ENCODE measurements around the gene ARL4C. TPM values are rescaled to one million over a fixed set of nuclear protein-coding genes. Genes with fewer than 3 reads are reported as not detected.

The ARL4C gene
- total RNA-seq, 2 experiments from 2014 or later = 44.4 to 44.7 TPM

DNA sequence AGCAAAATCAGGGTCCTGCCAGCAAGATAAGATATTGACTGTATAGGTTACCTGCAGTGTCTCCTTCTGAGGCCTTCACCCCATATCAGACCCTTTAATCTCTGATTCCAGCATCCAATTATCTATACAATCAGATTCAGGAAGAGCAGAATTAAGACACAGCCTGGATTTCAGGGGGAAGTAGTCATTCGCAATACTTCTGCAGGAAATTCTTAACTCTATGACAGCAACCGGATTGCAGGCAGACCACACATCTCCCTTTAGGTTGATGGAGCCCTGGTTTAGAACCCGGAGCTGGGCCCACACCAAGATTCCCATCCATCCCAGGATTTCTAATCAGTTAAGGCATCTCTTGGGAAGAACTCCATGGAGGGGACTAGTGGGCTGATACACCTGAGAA, 9.5 kb downstream of the ARL4C start:
- Mint-ChIP-seq H3K36me3 (peaks cover 13% of the 10 kb centered on the region), H3K4me1 (ENCODE audit: low read depth) (peaks cover 96% of the 10 kb centered on the region), H3K9me3 (no peaks in the 10 kb centered on the region), H3K27me3 (no peaks in the 10 kb centered on the region), H3K27ac (peak overlapping the region; percentile 18), H3K4me3 (no peak overlapping the region)
- ChIA-PET POLR2A (no interaction called here), CTCF (interaction anchor here (1.3 to 1.5 kb wide), 2 partner anchors 198 to 352 kb away, joined by 3 to 4 read pairs; no protein-coding TSS in a partner anchor)
- intact Hi-C loops (cut with micrococcal nuclease) = no loop called here
- no peak for DNase-seq

GRCh38 chr2:234483568-234484251, 13.2 kb downstream of the ARL4C start:
- H3K4me3 Mint-ChIP-seq = peak overlapping the region; percentile 49
- ChIA-PET POLR2A (interaction anchor here (0.9 to 2.3 kb wide), 7 partner anchors 12 to 193 kb away, joined by 3 to 13 read pairs (median 4); partner anchors contain the start of gene ARL4C), CTCF (interaction anchor here (0.6 to 1.7 kb wide), 17 partner anchors 9 to 195 kb away, joined by 3 to 12 read pairs (median 4); no protein-coding TSS in a partner anchor)
- peak; percentile 90 for DNase-seq
- intact Hi-C loops (cut with micrococcal nuclease) = loop anchor here (1.0 to 5.0 kb wide), 5 partner anchors 8 to 191 kb away; no protein-coding TSS in a partner anchor
- peaks cover 90% of the 10 kb centered on the region for H3K4me1 Mint-ChIP-seq (ENCODE audit: low read depth)
- peak overlapping the region; percentile 88 for H3K27ac Mint-ChIP-seq
- peaks cover 11% of the 10 kb centered on the region for H3K36me3 Mint-ChIP-seq
- H3K27me3 Mint-ChIP-seq = no peaks in the 10 kb centered on the region
- no peaks in the 10 kb centered on the region for H3K9me3 Mint-ChIP-seq

DNA sequence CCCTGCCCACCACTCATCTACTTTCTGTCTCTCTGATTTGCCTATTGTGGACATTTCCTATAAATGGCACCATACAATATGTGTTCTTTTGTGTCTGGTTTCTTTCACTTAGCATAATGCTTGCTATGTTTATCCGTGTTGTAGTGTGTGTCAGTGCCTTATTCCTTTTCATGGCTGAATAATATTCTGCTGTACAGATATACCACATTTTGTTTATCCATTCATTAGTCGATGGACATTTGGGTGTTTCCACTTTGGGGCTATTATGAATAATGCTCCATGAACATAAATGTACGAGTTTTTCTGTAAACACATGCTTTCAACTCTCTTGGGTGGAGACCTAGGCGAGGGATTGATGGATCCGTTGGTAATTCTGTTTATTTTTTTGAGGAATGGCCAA, 15.6 kb downstream of the ARL4C start:
- CTCF ChIA-PET = no interaction called here
- H3K4me3 Mint-ChIP-seq = no peak overlapping the region
- H3K27ac Mint-ChIP-seq = peak overlapping the region; percentile 6
- H3K9me3 Mint-ChIP-seq = no peaks in the 10 kb centered on the region
- DNase-seq = no peak
- intact Hi-C loops (cut with micrococcal nuclease) = loop anchor here (5.0 kb wide), 1 partner anchor 109 kb away; no protein-coding TSS in a partner anchor
- H3K4me1 Mint-ChIP-seq (ENCODE audit: low read depth) = peaks cover 84% of the 10 kb centered on the region
- POLR2A ChIA-PET = no interaction called here
- H3K27me3 Mint-ChIP-seq = no peaks in the 10 kb centered on the region
- H3K36me3 Mint-ChIP-seq = no peaks in the 10 kb centered on the region

- POLR2A ChIA-PET = no interaction called here
Measured at GRCh38 chr2:234480337-234480736, 16.5 kb downstream of the ARL4C start.

GRCh38 chr2:234479465-234479864, 17.4 kb downstream of the ARL4C start:
- no peak overlapping the region for H3K4me3 Mint-ChIP-seq
- DNase-seq = no peak
- H3K27ac Mint-ChIP-seq = peak overlapping the region; percentile 38
- CTCF ChIA-PET = interaction anchor here (0.6 to 2.2 kb wide), 3 partner anchors 10 to 190 kb away, joined by 4 to 9 read pairs (median 4); no protein-coding TSS in a partner anchor
- H3K9me3 Mint-ChIP-seq = no peaks in the 10 kb centered on the region
- H3K36me3 Mint-ChIP-seq = no peaks in the 10 kb centered on the region
- intact Hi-C loops (cut with micrococcal nuclease) = no loop called here
- POLR2A ChIA-PET = interaction anchor here (1.7 kb wide), 1 partner anchor 13 kb away, joined by 5 read pairs; no protein-coding TSS in a partner anchor
- no peaks in the 10 kb centered on the region for H3K27me3 Mint-ChIP-seq
- H3K4me1 Mint-ChIP-seq (ENCODE audit: low read depth) = peaks cover 84% of the 10 kb centered on the region

More at GRCh38 chr2:234480337-234480736, 16.5 kb downstream of the ARL4C start:
- H3K27me3 Mint-ChIP-seq = no peaks in the 10 kb centered on the region
- H3K4me1 Mint-ChIP-seq (ENCODE audit: low read depth) = peaks cover 84% of the 10 kb centered on the region
- CTCF ChIA-PET = no interaction called here
- H3K4me3 Mint-ChIP-seq = no peak overlapping the region
- H3K9me3 Mint-ChIP-seq = no peaks in the 10 kb centered on the region
- no peaks in the 10 kb centered on the region for H3K36me3 Mint-ChIP-seq
- DNase-seq = no peak
- H3K27ac Mint-ChIP-seq = no peak overlapping the region
- intact Hi-C loops (cut with micrococcal nuclease) = loop anchor here (5.0 kb wide), 1 partner anchor 108 kb away; no protein-coding TSS in a partner anchor

DNA sequence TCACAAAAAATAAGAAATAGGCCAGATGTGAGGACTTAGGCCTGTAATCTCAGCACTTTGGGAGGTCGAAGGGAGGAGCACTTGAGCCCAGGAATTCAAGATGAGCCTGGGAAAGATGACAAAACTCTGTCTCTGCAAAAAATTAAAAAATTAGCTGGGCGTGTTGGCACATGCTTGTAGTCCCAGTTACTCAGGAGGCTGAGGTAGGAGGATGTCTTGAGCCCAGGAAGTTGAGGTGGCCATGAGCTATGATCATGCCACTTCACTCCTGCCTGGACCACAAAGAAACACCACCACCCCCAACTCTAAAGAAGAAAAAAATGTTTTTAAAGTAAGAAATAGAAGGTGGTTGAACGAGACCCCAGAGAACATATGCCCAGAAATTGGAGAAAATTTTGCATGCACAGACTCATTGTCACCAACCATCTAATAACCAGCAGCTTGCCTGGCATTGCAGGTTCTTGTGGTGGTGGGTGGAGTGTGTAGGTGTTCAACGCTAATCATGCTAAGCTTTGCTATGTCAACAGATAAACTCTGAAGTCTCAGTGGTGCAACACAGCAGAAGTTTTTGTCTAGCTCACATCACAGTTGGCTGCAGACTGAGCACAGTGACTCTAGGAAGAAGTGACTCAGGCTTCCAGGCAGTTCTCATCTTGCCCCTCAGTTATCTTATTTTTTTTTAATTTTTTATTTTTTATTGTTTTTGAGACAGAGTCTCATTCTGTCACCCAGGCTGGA, 18.6 kb downstream of the ARL4C start:
- Mint-ChIP-seq H3K36me3 (no peaks in the 10 kb centered on the region), H3K27me3 (no peaks in the 10 kb centered on the region), H3K27ac (peak overlapping the region; percentile 64), H3K4me3 (no peak overlapping the region), H3K9me3 (no peaks in the 10 kb centered on the region), H3K4me1 (ENCODE audit: low read depth) (peaks cover 81% of the 10 kb centered on the region)
- intact Hi-C loops (cut with micrococcal nuclease) = no loop called here
- peak; percentile 70 for DNase-seq
- ChIA-PET POLR2A (interaction anchor here (0.7 to 1.7 kb wide), 6 partner anchors 12 to 32 kb away, joined by 3 to 6 read pairs (median 4); no protein-coding TSS in a partner anchor), CTCF (interaction anchor here (1.2 to 3.0 kb wide), 4 partner anchors 20 to 342 kb away, joined by 3 to 9 read pairs (median 6); no protein-coding TSS in a partner anchor)

DNA sequence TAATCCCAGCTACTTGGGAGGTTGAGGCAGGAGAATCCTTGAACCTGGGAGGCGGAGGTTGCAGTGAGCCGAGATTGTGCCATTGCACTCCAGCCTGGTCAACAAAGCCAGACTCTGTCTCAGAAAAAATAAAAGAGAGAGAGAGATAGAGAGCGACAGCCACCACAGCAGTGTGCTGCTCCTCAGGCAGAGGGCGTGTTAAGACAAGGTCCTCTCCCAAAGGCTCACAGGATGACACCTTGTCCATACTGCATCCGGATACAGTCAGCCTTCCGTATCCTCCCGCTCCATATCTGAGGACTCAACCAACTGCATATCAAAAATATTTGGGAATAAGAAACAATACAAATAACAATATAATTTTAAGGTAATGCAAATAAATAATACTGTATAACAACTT, 20.1 kb downstream of the ARL4C start:
- Mint-ChIP-seq H3K4me1 (ENCODE audit: low read depth) (peaks cover 67% of the 10 kb centered on the region), H3K27ac (no peak overlapping the region), H3K27me3 (no peaks in the 10 kb centered on the region), H3K4me3 (no peak overlapping the region), H3K36me3 (no peaks in the 10 kb centered on the region), H3K9me3 (no peaks in the 10 kb centered on the region)
- intact Hi-C loops (cut with micrococcal nuclease) = no loop called here
- POLR2A ChIA-PET = interaction anchor here (0.9 kb wide), 1 partner anchor 185 kb away, joined by 3 read pairs; no protein-coding TSS in a partner anchor
- peak; percentile 5 for DNase-seq
- CTCF ChIA-PET = interaction anchor here (1.2 to 3.0 kb wide), 3 partner anchors 19 to 341 kb away, joined by 3 to 8 read pairs (median 3); no protein-coding TSS in a partner anchor

GRCh38 chr2:234474654-234475053, 22.2 kb downstream of the ARL4C start:
- no peak for DNase-seq
- H3K4me1 Mint-ChIP-seq (ENCODE audit: low read depth) = peaks cover 57% of the 10 kb centered on the region
- CTCF ChIA-PET = interaction anchor here (0.6 to 1.1 kb wide), 3 partner anchors 9 to 325 kb away, joined by 3 to 5 read pairs (median 5); no protein-coding TSS in a partner anchor
- no peaks in the 10 kb centered on the region for H3K9me3 Mint-ChIP-seq
- intact Hi-C loops (cut with micrococcal nuclease) = loop anchor here (1.0 kb wide), 5 partner anchors 9 to 182 kb away; no protein-coding TSS in a partner anchor
- peak overlapping the region; percentile 88 for H3K27ac Mint-ChIP-seq
- H3K36me3 Mint-ChIP-seq = no peaks in the 10 kb centered on the region
- no peaks in the 10 kb centered on the region for H3K27me3 Mint-ChIP-seq
- POLR2A ChIA-PET = interaction anchor here (1.0 to 1.7 kb wide), 7 partner anchors 11 to 182 kb away, joined by 3 to 8 read pairs (median 6); no protein-coding TSS in a partner anchor
- H3K4me3 Mint-ChIP-seq = no peak overlapping the region

DNA sequence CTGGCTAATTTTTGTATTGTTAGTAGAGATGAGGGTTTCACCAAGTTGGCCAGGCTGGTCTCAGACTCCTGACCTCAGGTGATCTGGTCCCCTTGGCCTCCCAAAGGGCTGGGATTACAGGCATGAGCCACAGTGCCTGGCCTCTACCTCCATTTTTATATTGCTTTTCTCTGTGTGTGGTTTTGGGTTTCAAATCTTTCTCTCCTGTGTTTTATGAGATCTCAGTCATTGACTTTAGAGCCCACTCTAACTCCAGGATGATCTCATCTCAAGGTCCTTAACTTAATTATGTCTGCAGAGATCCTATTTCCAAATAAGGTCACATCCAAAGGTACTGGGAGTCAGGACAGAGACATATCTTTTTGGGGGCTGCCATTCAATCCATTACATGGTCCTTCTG, 24.7 kb downstream of the ARL4C start:
- POLR2A ChIA-PET = interaction anchor here (1.8 kb wide), 1 partner anchor 8 kb away, joined by 5 read pairs; no protein-coding TSS in a partner anchor
- H3K4me1 Mint-ChIP-seq (ENCODE audit: low read depth) = peaks cover 52% of the 10 kb centered on the region
- no peak for DNase-seq
- no peak overlapping the region for H3K4me3 Mint-ChIP-seq
- peaks cover 4% of the 10 kb centered on the region for H3K9me3 Mint-ChIP-seq
- CTCF ChIA-PET = no interaction called here
- intact Hi-C loops (cut with micrococcal nuclease) = no loop called here
- H3K36me3 Mint-ChIP-seq = no peaks in the 10 kb centered on the region
- no peaks in the 10 kb centered on the region for H3K27me3 Mint-ChIP-seq
- H3K27ac Mint-ChIP-seq = no peak overlapping the region

- DNase-seq = no peak
- H3K27ac Mint-ChIP-seq = no peak overlapping the region
- CTCF ChIA-PET = interaction anchor here (1.7 to 2.0 kb wide), 2 partner anchors 13 to 19 kb away, joined by 4 to 6 read pairs; no protein-coding TSS in a partner anchor
- intact Hi-C loops (cut with micrococcal nuclease) = no loop called here
- no peaks in the 10 kb centered on the region for H3K36me3 Mint-ChIP-seq
- POLR2A ChIA-PET = no interaction called here
- H3K4me1 Mint-ChIP-seq (ENCODE audit: low read depth) = peaks cover 44% of the 10 kb centered on the region
- H3K27me3 Mint-ChIP-seq = no peaks in the 10 kb centered on the region
- H3K9me3 Mint-ChIP-seq = peaks cover 6% of the 10 kb centered on the region
- no peak overlapping the region for H3K4me3 Mint-ChIP-seq
Measured at GRCh38 chr2:234469972-234470371, 26.9 kb downstream of the ARL4C start.

GRCh38 chr2:234469251-234469845, 27.5 kb downstream of the ARL4C start:
- no peaks in the 10 kb centered on the region for H3K36me3 Mint-ChIP-seq
- peaks cover 6% of the 10 kb centered on the region for H3K9me3 Mint-ChIP-seq
- CTCF ChIA-PET = interaction anchor here (0.8 to 2.0 kb wide), 3 partner anchors 14 to 180 kb away, joined by 3 to 6 read pairs (median 4); no protein-coding TSS in a partner anchor
- H3K4me1 Mint-ChIP-seq (ENCODE audit: low read depth) = peaks cover 44% of the 10 kb centered on the region
- no peak overlapping the region for H3K4me3 Mint-ChIP-seq
- POLR2A ChIA-PET = no interaction called here
- H3K27me3 Mint-ChIP-seq = no peaks in the 10 kb centered on the region
- DNase-seq = no peak
- peak overlapping the region; percentile 18 for H3K27ac Mint-ChIP-seq
- intact Hi-C loops (cut with micrococcal nuclease) = no loop called here
